HG03342 (cell line): ENCODE data around the gene CACNA2D3.

Experiments used
- ATAC-seq: cut with Tn5 transposase; IDR thresholded peaks from one replicate; pipeline ENCODE4 v1.9.1; 2021; ENCODE audit warnings: mild to moderate bottlenecking, moderate library complexity; ENCODE audit not compliant: unreplicated experiment

Gene CACNA2D3

GRCh38 chr3:54859184-54859583, 736.8 kb downstream of the CACNA2D3 start:
- no peak for ATAC-seq

GRCh38 chr3:54861248-54862067, 739.1 kb downstream of the CACNA2D3 start:
- no peak for ATAC-seq

GRCh38 chr3:54862526-54862925, 740.2 kb downstream of the CACNA2D3 start:
- no peak for ATAC-seq

GRCh38 chr3:54863366-54863765, 741.0 kb downstream of the CACNA2D3 start:
- ATAC-seq, result no peak

- ATAC-seq, result no peak
Measured at GRCh38 chr3:54863786-54864185, 741.4 kb downstream of the CACNA2D3 start.

GRCh38 chr3:54865316-54865715, 743.0 kb downstream of the CACNA2D3 start:
- no peak for ATAC-seq

GRCh38 chr3:54866251-54866650, 743.9 kb downstream of the CACNA2D3 start:
- no peak for ATAC-seq

GRCh38 chr3:54870423-54870822, 748.1 kb downstream of the CACNA2D3 start:
- no peak for ATAC-seq

- ATAC-seq, result no peak
Measured at GRCh38 chr3:54871867-54872266, 749.5 kb downstream of the CACNA2D3 start.

- ATAC-seq, result no peak
Measured at GRCh38 chr3:54873059-54874010, 751.0 kb downstream of the CACNA2D3 start.

- ATAC-seq, result no peak
Measured at GRCh38 chr3:54874816-54875556, 752.6 kb downstream of the CACNA2D3 start.

GRCh38 chr3:54875596-54876268, 753.4 kb downstream of the CACNA2D3 start:
- ATAC-seq, result no peak

- no peak for ATAC-seq
Measured at GRCh38 chr3:54876694-54877093, 754.3 kb downstream of the CACNA2D3 start.

GRCh38 chr3:54877730-54878129, 755.4 kb downstream of the CACNA2D3 start:
- no peak for ATAC-seq

- no peak for ATAC-seq
Measured at GRCh38 chr3:54878145-54878544, 755.8 kb downstream of the CACNA2D3 start.

- ATAC-seq, result no peak
Measured at GRCh38 chr3:54882129-54882833, 759.9 kb downstream of the CACNA2D3 start.

- no peak for ATAC-seq
Measured at GRCh38 chr3:54888162-54888561, 765.8 kb downstream of the CACNA2D3 start.

- ATAC-seq, result no peak
Measured at GRCh38 chr3:54888873-54889272, 766.5 kb downstream of the CACNA2D3 start.

GRCh38 chr3:54889731-54890130, 767.4 kb downstream of the CACNA2D3 start:
- ATAC-seq, result no peak

- ATAC-seq, result no peak
Measured at GRCh38 chr3:54891540-54891897, 769.2 kb downstream of the CACNA2D3 start.
